C4-2B (cell line): Measurements from ENCODE around the gene PRKAG3.

Source experiments
- ZFX ChIP-seq: fragments of 450-650 bp; IDR thresholded peaks from 2 replicates; pipeline ENCODE4 v1.6.1; 2017
- TF ChIP-seq, protein P1 (sequence below): fragments of 450-650 bp; conservative IDR thresholded peaks from 2 replicates; pipeline ENCODE4 v1.5.1; 2017; ENCODE audit warnings: mild to moderate bottlenecking

DNA sequence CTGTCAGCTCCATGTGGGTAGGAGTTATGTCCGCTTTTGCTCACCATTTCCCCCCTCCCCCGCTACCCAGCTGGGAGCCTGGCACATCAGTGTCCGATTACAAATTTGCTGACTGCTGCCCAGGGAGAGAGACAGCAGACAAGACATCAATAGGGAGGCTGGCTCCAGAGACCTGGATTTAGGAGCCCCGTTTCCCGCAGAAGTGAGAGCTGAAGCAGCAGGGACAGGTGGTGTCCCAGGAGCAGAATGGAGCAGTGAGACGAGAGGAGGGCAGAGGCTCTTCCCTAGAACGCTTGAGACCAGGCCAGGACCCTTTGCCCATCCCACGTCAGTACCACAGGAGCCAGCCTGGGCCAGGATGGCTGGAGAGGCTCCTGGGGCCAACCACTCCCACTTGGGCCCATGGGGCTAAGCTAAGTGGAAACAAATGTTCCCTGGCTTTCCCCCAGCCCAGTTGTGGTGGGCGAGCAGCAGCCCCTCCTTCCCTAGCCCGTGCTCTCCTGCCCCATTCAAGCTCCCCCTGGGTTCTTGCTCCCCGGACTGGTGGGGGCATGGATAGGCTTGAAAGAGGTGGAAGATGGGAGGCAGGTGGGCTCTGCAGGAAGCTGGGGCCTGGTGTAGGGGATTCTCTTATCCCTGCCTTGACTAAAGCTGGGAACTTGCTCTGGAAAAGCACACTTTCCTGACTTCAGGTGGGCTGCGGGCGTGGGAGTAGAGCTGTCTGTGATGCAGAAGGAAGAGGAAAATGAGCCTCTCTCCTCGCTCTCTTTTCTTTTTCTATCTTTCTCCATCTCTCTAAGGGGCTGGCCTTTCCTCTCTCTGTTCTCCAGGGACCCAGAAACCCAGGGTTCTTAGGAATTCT is 23.9 kb upstream of the PRKAG3 start:
- TF ChIP-seq, protein P1, sequence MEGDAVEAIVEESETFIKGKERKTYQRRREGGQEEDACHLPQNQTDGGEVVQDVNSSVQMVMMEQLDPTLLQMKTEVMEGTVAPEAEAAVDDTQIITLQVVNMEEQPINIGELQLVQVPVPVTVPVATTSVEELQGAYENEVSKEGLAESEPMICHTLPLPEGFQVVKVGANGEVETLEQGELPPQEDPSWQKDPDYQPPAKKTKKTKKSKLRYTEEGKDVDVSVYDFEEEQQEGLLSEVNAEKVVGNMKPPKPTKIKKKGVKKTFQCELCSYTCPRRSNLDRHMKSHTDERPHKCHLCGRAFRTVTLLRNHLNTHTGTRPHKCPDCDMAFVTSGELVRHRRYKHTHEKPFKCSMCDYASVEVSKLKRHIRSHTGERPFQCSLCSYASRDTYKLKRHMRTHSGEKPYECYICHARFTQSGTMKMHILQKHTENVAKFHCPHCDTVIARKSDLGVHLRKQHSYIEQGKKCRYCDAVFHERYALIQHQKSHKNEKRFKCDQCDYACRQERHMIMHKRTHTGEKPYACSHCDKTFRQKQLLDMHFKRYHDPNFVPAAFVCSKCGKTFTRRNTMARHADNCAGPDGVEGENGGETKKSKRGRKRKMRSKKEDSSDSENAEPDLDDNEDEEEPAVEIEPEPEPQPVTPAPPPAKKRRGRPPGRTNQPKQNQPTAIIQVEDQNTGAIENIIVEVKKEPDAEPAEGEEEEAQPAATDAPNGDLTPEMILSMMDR, result no peak
- no peak for TF ChIP-seq ZFX
